GM12872 (cell line): ENCODE measurements around the gene LRRC53.

Experiments used
- TF ChIP-seq, protein P1 (sequence below): IDR thresholded peaks from 3 replicates; pipeline ENCODE4 v1.5.1; 2011; ENCODE audit warnings: low read depth, mild to moderate bottlenecking, low read length, moderate library complexity; ENCODE audit not compliant: insufficient read depth

LRRC53 gene

DNA sequence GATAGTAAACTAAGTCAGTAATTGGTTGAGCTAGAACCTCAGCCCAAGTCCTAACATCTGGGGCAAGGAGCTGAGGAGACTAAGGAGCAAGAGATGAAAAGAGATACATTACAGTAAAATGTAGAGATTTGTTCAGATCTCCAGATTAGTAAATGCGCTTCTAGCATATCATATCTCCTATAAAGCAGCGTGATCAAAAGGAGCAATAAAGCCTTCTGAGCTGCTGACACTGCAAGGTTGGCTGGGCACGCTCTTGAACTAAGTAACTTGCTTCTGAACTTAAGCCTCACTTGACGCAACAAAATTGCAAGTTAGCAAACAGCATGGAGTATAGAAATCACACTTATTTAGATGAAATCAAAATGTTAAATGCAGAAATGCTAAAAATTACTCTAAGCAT is 80.9 kb downstream of the LRRC53 start:
- TF ChIP-seq, protein P1, sequence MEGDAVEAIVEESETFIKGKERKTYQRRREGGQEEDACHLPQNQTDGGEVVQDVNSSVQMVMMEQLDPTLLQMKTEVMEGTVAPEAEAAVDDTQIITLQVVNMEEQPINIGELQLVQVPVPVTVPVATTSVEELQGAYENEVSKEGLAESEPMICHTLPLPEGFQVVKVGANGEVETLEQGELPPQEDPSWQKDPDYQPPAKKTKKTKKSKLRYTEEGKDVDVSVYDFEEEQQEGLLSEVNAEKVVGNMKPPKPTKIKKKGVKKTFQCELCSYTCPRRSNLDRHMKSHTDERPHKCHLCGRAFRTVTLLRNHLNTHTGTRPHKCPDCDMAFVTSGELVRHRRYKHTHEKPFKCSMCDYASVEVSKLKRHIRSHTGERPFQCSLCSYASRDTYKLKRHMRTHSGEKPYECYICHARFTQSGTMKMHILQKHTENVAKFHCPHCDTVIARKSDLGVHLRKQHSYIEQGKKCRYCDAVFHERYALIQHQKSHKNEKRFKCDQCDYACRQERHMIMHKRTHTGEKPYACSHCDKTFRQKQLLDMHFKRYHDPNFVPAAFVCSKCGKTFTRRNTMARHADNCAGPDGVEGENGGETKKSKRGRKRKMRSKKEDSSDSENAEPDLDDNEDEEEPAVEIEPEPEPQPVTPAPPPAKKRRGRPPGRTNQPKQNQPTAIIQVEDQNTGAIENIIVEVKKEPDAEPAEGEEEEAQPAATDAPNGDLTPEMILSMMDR, result no peak

DNA sequence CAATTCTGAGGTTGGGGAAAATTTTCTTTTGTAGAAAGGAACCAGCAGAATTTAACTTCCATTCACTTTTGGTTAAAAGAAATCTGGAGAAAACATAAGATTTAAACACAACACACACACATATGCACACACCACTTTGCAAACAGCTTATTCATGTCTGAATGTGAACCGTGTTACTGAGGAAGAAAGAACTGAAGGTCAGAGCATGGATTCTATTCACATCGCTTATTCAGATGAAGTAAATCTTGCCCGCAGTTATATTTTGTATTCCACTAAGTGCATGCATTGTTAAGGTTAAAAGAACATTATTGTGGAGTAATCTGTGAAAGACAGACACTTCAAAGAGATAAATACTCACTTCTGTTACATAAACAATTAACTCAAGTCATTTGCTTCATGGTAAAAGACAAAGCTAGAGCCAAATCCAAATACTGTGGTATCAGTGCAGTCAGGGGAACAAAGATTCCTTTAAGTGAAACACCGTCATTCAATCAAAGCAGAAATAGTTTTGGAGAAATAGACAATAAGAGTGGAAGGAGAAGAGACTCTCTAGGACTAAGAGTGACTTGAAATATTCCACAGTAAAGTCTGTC is 82.0 kb downstream of the LRRC53 start:
- TF ChIP-seq, protein P1, result no peak

DNA sequence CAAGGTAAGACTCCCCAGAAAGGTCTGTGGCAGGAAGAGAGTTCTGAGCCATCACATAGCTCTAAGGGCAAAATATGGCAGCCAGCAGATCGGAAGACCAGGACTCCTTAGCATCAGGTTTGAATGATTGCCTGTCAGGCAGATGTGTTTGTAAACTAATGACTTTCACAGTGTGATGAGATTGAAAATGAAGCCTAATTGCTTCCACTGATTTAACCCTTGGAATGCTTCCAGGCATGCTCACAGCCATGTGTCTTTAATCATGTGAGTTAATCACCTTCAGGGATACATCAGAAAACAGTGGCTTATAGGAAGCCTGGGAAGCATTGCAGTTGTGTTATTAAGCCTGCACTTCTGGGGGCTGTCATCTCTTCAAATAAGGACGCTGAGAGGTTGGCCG is 82.8 kb downstream of the LRRC53 start:
- TF ChIP-seq, protein P1, result no peak

DNA sequence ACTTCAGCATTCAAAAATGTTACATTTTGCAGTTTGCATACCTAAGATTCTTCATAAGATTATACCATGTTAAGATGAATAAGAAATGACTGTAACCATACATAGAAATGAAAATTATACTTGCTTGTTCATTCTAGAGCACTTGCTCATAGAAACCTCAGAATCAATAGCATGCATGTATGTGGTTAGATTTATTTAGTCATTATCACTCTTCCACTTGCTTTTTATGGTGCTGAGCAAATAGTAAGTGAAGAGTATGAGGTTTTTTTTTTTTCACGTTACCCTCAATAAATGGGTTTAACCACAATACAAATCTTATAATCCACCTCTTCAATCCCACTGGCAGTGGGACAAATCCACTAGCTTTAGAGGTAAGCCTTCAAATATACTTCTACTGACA is 84.7 kb downstream of the LRRC53 start:
- TF ChIP-seq, protein P1, result no peak

DNA sequence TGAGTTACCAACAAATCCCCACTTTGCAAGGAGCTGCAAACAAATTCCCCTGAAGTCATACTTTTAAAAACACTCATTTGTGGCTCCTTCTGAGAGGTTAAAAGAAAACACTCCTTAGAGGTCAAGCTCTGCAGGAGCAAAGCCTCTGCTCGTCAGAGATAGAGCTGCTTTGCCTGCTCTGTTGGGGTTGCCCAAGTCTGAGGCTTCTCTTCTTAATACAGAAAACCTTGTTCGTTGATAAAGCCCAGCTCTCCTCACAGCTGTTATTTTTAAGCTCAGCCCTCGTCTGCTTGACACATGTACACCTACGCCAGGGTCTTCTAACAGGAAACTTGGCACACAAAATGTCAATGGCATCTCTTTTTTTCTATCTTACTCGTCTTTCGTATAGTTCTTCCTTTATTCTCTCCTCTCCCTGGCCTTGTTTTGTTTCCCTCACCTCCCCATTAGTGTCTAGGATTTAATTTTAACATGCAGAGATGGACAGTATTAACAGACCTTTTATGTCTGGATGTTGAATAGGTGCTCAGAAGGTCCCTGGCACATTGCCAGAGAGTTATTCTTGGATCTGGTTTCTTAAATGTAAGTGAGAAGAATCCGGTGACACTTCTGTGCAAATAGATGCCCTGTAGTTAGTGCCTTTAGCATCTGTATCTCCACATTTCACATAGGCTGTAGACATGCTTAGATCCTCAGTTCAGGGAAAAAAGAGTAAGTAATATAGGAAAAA is 86.0 kb downstream of the LRRC53 start:
- TF ChIP-seq, protein P1, result no peak

DNA sequence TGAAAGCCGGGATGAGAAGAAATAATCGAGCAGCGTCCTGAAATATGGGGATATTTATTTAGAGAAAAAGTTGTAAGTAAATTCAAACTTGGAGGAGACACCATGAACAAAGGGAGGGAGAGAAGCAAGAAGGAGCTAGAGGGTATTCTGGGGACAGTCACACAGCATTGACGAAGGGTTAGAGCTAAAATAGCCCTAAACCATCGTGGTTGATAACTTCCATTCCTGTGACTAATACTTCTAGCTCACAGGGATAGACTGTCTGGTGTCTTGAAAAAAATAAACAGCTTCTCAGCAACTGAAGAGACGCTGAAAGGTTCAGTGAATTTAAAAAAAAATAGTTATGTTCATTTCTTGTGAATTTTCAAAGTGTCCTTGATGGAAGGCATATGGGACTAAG is 86.7 kb downstream of the LRRC53 start:
- TF ChIP-seq, protein P1, result no peak

DNA sequence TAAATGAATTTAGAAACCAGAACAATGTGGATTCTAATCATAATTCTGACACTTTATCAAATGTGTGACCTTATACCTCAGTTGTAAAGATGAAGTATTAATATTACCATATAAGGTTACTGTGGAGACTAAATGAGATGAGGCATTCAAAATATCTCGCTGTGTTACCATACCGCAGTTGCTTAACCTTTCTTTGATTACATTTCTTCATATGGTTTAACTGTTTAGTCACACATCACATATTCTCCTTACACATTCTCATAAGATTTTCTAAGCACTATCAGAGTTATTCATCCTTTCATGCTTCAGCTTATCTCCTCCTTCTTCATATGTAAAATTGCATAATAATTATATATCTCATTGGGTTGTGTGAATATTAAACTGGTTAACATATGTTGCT is 88.9 kb downstream of the LRRC53 start:
- TF ChIP-seq, protein P1, result no peak
